NCI-H2196 (cell line): ENCODE results near the gene PPEF1.
"Not testable (repeated sequence)": the region's sequence is repeated elsewhere in the genome, so short reads cannot be mapped to it uniquely, and the experiment has no call there.

Source experiments
- DNase-seq: peaks from one replicate; lab custom pipeline; 2025; ENCODE audit not compliant: unreplicated experiment; lab: John Stamatoyannopoulos, UW

The PPEF1 gene

GRCh38 chrX:18793601-18794089 is 86.2 kb downstream of the PPEF1 start:
- no peak for DNase-seq

- no peak for DNase-seq
These were observed 89.7 kb downstream of the PPEF1 start for GRCh38 chrX:18797141-18797540.

- no peak for DNase-seq
These were observed 92.5 kb downstream of the PPEF1 start for GRCh38 chrX:18799911-18800310.

GRCh38 chrX:18809641-18810040 is 102.2 kb downstream of the PPEF1 start:
- DNase-seq, result no peak

- no peak for DNase-seq
These were observed 103.0 kb downstream of the PPEF1 start for GRCh38 chrX:18810416-18810815.

GRCh38 chrX:18825375-18825774 is 117.9 kb downstream of the PPEF1 start:
- no peak for DNase-seq

- DNase-seq, result no peak
These were observed 121.5 kb downstream of the PPEF1 start for GRCh38 chrX:18828832-18829404.

- no peak for DNase-seq
These were observed 125.8 kb downstream of the PPEF1 start for GRCh38 chrX:18833071-18833731.

GRCh38 chrX:18847901-18848300 is 140.5 kb downstream of the PPEF1 start:
- not testable (repeated sequence) for DNase-seq

- DNase-seq, result no peak
These were observed 148.6 kb downstream of the PPEF1 start for GRCh38 chrX:18855919-18856644.

GRCh38 chrX:18856645-18856997 is 149.2 kb downstream of the PPEF1 start:
- DNase-seq, result no peak

- no peak for DNase-seq
These were observed 154.1 kb downstream of the PPEF1 start for GRCh38 chrX:18861511-18861910.

GRCh38 chrX:18864390-18864920 is 157.0 kb downstream of the PPEF1 start:
- DNase-seq, result no peak

GRCh38 chrX:18871161-18871890 is 163.9 kb downstream of the PPEF1 start:
- no peak for DNase-seq

- DNase-seq, result no peak
These were observed 164.5 kb downstream of the PPEF1 start for GRCh38 chrX:18871970-18872369.

GRCh38 chrX:18872621-18873020 is 165.2 kb downstream of the PPEF1 start:
- DNase-seq, result no peak

- no peak for DNase-seq
These were observed 165.8 kb downstream of the PPEF1 start for GRCh38 chrX:18873189-18873791.

GRCh38 chrX:18873836-18874235 is 166.4 kb downstream of the PPEF1 start:
- no peak for DNase-seq

GRCh38 chrX:18874560-18875255 is 167.3 kb downstream of the PPEF1 start:
- no peak for DNase-seq

- no peak for DNase-seq
These were observed 167.9 kb downstream of the PPEF1 start for GRCh38 chrX:18875256-18875878.
